Cardiac septum (tissue), 1 donor: ENCODE data around the gene HSD17B14. TPM values are rescaled to one million over a fixed set of nuclear protein-coding genes. Genes with fewer than 3 reads are reported as not detected.
"Not testable (repeated sequence)": the region's sequence is repeated elsewhere in the genome, so short reads cannot be mapped to it uniquely, and the experiment has no call there.

Source experiments
- DNase-seq: peaks from one replicate; pipeline ENCODE4 v3.0.0-alpha.2; 2020; ENCODE audit warnings: low spot score
- intact Hi-C: fragments of 100-400 bp; cut with DNase I; formaldehyde crosslinking; loops from one replicate; pipeline ENCODE4 v1.14.0; 2022
- total RNA-seq: library from RNA; stranded (reverse); fragmentation: NEBNext Ultra II Directional; extraction: Animal tissue kit (Norgen Biotek cat#: 25700); gene quantifications from one replicate; pipeline ENCODE4 v1.2.1, GENCODE V29; 2021
- donor health status: DM: no; HTN: no; CAD: no.

HSD17B14 gene
- total RNA-seq, 1 donor from 2014 or later = 1.9 TPM

DNA sequence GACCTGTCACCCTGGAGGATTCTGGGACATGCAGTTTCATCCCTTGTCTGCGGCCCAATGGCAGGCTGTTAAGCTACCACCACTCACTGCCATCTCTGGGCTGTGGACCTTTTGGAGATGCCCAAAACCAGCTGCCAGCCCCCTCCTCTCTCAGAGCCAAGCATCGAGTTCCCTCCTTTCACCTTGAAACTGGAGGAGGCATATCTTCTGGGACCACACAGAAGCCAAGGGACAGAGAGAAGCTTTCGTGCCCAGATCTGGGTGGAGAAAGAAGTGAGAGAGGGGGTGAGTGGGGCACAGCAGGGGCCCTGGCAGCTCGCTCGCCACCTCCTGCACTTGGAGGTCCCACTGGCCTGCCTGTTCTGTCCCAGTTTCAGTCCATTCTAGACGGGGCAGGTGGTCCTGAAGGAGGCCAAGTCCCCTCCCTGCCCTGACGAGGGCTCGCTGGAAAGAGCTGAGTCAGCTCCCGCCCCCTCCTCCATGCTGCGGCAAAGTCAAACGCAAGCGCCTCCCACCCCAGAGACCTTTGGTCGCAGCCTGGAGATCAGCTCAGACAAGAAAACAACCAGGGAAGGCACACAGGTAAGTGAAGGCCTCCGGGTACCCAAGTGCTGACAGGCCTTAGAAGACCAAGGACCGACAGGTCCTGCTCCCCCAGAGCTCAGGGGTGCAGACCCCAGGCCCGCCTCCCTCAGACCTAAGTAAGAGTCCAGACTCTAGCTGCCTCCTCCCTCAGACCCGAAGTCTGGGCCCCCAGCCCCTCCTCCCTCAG, 29.3 kb downstream of the HSD17B14 start:
- intact Hi-C loops = no loop called here
- DNase-seq = no peak

DNA sequence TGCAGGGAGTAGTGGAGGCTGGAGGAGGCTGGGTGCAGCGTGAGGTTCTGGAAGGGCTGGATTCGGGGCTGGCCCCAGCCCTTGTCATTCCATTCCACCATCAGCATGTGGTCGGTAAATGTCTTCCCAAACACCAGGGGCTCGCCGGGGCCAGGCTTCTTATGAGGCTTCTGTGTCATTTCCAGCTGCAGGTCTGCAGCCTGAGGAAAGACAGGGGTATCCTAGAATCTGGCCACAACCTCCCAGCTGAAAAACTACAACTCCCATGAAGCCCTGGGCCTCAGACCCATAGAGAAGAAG, 29.8 kb downstream of the HSD17B14 start:
- intact Hi-C loops = no loop called here
- no peak for DNase-seq

DNA sequence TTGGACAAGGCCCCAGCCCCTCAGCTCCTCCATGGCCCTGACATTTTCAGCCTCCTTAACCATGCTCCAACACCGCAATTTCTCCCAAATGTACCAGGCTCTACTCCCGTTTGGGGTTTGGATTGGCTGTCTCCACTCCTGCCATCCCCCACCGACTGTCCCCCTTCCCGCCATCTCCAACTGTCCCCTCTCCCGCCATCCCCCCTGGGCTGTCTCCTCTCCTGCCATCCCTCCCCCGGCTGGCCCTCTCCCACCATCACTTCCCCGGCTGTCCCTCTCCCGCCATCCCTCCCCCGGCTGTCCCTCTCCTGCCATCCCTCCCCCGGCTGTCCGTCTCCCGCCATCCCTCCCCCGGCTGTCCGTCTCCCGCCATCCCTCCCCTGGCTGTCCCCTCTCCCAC, 30.8 kb downstream of the HSD17B14 start:
- intact Hi-C loops = no loop called here
- no peak for DNase-seq

DNA sequence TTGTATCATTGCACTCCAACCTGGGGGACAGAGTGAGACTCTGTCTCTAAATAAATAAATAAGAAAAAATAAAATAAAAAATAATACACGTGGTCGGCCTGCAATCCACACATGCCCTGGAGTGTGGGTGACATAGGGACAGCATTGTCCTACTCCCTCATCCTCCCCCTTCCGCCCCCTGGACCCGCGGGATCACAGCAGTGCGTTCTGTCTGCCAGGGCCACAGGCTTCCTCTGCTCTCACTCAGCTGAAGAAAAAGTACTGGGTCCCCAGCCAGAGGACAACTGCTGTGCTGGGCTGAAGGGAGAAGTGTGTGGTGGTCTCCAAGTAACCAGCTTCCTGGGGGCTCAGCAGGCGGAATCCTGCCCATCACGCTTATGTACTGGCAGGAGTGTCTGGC, 31.8 kb downstream of the HSD17B14 start:
- DNase-seq = no peak
- intact Hi-C loops = no loop called here

DNA sequence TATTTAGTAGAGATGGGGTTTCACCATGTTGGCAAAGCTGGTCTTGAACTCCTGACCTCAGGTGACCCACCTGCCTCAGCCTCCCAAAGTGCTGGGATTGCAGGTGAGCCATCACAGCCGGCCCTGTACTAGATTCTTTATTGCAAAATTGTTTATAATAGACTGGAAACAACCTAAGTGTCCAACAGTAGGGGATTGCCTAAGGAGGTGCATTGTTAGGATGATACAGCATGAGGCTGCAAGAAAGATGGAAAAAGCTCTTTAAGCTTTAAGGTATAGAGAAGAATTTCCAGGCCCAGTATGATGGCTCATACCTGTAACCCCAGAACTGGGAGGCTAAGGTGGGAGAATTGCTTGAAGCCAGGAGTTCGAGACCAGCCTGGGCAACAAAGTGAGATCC, 33.7 kb downstream of the HSD17B14 start:
- no peak for DNase-seq
- intact Hi-C loops = no loop called here

DNA sequence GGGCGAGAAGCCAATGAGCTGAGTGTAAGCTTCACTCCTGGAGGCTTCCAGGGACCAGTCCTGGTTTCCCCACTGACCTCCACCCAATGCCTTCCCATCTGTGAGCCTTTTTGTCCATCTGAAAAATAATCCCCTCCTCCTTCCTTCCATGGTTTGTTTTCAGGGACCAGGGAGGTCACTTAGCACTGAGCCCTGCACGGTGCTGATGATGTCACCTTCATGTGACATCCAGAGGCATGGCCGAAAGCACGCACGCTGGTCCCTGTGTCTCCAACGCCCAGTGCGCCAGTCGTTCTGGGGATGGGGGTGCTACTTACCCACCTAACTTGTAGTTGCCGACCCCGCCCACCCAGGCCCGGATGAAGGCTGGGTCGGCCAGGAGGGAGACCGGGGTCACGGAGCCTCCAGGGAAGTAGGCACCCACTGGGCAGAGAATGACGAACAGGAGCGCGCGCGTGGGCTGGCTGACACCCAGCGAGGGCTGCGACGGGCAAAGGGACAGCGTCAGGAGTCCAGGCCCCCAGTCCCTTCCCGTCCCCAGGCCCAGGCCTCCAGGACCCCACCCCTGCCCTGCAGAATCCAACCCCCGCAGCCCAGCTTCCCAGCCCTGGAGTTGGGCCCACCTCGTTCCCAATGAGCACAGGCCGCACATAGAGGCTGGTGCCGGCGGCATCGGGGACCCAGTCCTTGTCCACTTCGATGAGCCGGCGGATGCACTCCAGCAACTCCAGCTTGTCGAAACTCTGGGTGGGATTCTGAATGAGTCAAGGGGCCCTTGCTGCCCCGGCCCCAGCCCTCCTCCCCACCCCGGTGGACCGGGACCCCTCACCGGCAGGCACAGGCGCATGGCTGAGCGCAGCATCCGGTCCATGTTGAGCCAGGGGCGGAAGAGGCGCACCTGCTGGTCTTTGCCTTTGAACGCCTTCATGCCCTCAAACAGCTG, 36.7 kb downstream of the HSD17B14 start:
- intact Hi-C loops = loop anchor here (5.0 kb wide), 1 partner anchor 168 kb away; the partner anchor contains the start of gene FTL
- no peak for DNase-seq

DNA sequence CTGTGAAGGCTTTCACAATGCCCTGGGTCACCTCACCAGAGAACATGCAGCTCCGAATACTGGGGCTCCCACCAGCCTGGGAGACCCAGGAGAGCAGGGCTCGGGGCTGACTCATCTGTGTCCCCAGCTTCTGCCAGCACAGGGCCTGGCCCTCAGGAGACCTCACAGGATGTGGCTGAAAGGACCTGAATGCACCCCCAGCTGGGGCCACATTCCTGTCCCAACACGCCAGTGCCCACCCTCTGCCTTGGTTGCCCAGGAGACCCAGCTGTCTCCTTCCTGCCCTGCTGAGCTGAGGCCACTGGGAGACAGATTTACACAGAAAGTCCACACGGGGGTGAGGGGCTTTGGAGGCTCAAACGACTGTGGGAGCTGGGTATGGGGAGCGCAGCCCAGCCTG, 37.4 kb downstream of the HSD17B14 start:
- intact Hi-C loops = loop anchor here (5.0 kb wide), 1 partner anchor 168 kb away; the partner anchor contains the start of gene FTL
- no peak for DNase-seq

DNA sequence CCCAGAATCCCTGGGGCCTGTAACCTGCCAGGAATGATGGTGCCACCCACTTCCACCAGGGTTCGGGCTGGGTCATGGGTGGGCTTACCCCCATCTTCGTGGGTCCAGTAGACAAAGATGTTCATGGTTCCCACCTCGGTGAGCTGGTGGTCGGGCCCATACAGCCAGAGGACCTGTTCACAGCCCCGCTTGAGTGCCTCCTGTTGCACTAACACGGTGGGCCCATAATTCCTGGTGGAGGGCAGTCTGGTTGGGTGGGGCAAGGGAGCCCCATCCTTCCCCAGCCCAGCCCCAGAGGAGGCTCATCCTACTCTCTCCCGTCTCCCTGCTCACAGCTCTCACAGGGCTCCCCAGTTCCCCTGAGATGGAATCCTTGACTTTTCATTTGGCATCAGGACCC, 39.2 kb downstream of the HSD17B14 start:
- intact Hi-C loops = loop anchor here (5.0 kb wide), 1 partner anchor 170 kb away; the partner anchor contains the start of gene FTL
- DNase-seq = no peak

DNA sequence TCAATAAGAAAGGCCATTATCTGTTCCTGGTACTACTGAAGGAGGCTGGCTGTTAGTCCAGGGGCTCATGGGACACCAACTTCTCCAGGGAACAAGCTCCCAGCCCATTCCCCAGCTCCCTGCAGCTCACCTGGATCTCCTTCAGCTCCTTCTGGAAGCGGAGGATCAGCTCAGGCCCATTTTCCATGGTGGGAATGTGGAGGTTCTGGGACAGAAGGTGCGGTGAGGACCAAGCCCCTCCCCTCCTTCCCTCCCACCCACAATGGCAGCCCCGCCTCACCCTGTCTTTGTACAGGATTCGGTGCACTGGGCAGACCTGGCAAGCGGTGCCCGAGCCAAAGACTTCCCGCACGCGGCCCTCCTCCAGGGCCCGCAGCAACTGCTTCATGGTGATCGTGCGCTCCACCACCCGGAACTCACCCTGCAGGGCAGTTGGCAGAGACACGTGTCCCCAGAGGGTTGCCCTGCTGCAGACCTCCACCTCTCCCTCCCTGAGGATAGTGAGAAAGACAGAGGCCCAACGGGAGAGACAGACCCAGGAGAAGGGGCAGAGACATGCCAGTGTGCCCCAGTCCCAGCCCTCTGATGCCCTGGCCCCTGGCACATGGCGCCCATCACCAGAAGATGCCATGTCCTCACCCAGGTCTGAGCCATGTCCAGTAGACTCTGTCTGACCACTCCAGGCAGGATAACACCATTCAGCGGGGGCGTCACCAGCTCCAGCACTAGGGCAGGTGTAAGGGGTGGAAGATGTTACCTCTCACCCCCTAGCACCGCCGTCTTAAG, 39.8 kb downstream of the HSD17B14 start:
- intact Hi-C loops = loop anchor here (5.0 kb wide), 1 partner anchor 171 kb away; the partner anchor contains the start of gene FTL
- no peak for DNase-seq

DNA sequence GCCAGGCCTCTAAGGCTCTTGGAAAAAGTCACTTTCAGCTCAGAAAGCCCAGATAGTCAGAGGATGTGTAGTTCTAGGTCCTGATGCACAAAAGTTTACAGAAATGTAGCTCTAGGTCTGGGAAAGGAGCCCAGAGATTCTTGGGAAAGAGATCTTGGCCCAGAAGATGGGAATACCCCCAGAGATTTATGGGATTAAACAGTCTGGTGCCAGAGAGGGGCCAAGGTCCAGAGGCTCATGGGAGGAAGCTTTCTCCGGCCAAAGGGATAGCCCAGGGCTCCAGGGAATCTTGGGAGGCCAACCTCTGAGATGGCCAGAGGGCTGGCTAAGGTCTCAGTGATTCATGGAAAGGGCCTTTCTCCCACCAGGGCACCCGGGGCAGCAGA, 40.6 kb downstream of the HSD17B14 start:
- intact Hi-C loops = loop anchor here (1.0 to 5.0 kb wide), 2 partner anchors 41 to 172 kb away; partner anchors contain the start of genes FTL and HSD17B14

DNA sequence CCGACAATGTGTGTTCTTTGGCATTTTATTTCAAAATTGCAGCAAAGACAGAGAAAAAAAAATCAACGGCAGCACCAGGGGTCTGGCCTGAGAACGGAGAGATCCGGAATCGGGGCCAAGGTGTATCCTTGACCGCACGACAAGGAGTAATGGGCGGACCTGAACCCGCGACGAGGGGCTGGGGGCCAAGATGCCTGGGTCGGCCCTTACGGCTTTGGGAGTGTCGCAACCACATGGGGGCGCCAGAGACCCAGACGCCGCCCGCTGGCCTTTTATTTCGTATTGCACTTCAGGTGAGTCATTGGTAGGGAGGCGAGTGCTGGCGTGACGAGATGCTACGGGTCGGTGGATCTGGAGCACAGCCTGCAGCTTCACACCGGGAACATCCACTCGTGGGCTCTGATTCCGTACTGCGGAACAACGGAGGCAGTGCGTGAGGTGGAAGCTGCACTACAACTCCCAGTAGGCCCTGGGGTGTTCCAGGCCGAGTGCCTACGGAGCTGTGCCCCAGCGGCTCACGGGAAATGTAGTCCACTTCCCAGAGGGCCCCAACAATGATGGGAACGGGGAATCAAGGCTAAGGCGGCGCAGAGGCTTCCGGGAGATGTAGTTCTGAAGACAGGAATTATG, 41.1 kb downstream of the HSD17B14 start:
- intact Hi-C loops = loop anchor here (1.0 to 5.0 kb wide), 2 partner anchors 41 to 172 kb away; partner anchors contain the start of genes FTL and HSD17B14
- peak; percentile 95 for DNase-seq

More for the DNA sequence above, 40.6 kb downstream of the HSD17B14 start:
- DNase-seq = no peak

DNA sequence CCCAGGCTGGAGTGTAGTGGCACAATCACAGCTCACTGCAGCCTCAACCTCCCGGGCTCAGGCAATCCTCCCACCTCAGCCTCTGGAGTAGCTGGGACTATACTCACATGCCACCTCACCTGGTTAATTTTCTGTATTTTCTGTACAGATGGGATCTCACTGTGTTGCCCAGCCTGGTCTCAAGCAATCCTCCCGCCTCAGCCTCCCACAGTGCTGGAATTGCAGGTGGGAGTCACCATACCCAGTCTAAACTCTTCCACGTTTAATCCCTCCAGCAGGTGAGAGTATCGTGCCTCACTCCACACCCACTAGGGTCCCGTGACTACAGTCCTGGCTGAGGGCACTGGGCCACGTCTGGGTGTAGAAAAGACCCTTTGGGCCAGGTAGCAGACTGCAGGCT, 42.0 kb downstream of the HSD17B14 start:
- intact Hi-C loops = no loop called here
- DNase-seq = no peak

DNA sequence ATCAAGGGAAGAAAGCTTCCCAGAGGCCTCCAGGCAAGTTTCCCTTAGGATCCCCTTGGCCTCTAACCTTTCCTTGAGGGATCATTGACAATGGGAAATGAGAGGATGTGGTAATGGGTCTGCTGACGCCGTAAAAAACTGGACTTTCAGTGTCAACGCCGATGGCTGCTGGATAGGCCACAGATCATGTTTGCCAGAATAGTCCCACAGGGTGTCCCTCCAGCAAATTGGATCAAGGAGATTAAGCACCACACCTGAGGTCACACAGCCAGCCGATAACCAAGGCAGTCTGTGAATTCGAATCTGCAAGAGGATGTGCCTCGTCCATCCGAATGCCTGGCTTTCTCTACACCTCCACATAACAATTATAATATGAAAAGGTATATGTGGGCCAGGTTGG, 43.0 kb downstream of the HSD17B14 start:
- intact Hi-C loops = no loop called here
- no peak for DNase-seq

DNA sequence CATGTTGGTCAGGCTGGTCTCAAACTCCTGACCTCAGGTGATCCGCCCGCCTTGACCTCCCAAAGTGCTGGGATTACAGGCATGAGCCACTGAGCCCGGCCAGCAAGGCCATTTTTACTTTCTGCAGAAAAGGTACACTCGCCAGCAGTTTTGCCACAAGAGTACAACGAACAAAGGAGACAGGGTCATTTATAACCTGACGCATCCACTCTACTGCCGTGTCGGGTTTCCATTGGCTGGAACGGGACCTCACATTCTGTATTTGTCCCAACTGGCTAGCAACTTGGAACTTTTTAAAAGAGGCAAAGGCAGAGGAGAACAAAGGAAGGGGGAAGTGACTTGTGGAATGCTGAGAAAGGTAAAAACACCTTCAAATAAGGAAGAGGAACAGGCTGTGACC, 49.0 kb downstream of the HSD17B14 start:
- intact Hi-C loops, DNase-seq: not testable (repeated sequence)

DNA sequence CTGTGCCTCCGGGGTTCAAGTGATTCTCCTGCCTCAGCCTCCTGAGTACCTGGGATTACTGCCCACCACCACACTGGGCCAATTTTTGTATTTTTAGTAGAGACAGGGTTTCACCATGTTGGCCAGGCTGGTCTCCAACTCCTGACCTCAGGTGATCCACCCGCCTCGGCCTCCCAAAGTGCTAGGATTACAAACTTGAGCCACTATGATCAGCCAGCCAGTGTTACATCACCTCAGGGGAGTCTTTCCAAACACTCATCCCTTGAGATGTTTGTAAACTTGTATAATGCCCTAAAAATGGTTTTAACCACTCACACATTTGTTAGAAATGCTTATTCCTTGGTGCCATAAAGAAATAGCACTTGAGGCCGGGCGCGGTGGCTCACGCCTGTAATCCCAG, 49.9 kb downstream of the HSD17B14 start:
- DNase-seq, intact Hi-C loops: not testable (repeated sequence)

DNA sequence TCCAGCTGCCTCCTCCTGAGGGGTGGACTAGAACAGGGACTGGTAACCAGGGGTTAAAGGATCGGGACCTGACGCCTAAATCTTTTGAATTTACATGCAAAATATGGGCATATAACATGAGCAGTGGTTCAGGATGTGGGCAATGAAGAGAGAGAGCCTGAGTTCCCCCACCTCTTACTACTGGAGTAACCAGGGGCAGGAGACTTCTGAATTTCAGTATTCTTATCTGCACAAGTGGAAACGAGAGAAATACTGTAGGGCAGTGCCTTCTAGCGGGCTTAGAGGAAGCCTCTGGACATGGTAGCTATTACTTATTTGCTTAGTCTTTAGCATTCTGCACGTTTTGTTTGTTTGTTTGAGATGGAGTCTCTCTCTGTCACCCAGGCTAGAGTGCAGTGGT, 51.8 kb downstream of the HSD17B14 start:
- intact Hi-C loops = loop anchor here (5.0 kb wide), 1 partner anchor 122 kb away; no protein-coding TSS in a partner anchor
- no peak for DNase-seq

DNA sequence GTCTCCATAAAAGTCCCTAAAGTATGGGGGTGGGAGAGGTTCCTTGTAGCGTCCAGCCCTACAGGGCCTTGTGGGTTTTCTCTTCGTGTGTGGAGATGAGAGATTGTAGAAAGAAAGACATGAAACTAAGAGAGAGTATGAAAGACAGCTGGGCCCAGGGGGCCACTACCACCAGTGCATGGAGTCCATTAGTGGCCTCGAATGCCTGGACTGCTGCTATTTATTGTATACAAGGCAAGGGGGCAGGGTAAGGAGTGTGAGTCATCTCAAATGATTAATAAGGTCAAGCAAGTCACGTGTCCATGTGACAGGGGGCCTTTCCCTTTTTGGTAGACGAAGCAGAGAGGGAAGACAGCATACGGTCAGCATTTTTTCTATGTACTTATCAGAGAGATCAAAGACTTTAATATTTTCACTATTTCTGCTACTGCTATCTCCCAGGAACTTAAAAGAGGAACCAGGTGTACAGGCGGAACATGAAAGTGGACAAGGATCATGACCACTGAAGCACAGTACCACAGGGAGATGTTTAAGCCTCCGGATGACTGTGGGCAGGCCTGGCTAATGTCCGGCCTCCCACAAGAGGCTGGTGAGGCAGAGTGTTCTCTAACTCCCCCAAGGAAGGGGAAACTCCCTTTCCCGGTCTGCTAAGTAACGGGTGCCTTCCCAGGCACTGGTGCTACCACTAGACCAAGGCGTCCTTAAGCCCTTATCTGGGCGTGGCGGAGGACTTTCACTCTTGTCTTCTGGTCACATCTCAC, 55.5 kb downstream of the HSD17B14 start:
- intact Hi-C loops = loop anchor here (5.0 kb wide), 1 partner anchor 119 kb away; no protein-coding TSS in a partner anchor
- DNase-seq = no peak

DNA sequence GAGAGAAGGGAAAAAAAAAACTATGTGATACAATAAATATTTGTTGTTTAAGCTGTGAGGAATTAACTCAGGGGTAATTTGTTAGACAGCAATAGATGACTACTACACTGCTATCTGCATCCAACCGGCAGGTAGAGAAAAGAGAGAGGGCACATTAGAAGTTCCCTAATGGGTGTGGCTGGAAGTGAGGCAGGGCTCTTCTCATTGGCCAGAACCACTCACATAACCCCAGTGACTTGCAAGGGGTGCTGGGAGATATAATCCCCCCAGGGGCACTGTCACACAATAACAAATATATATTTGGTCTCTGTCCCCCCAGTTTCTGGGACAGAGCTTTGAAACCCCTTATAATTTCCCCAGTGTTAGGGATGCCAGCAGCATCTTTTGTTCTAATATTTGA, 56.7 kb downstream of the HSD17B14 start:
- intact Hi-C loops = loop anchor here (5.0 kb wide), 1 partner anchor 117 kb away; no protein-coding TSS in a partner anchor
- DNase-seq = no peak
